Transverse colon (tissue), 4 donors: Measurements from ENCODE around the gene OBSL1. TPM values are rescaled to one million over a fixed set of nuclear protein-coding genes. Genes with fewer than 3 reads are reported as not detected.

Experiments
- DNase-seq: peaks from one replicate; pipeline ENCODE4 v3.0.0-alpha.2; 2019
- H3K27ac ChIP-seq, 4 donors: fragments of 200-600 bp; sonication (generic); 2 replicates each; pipeline ENCODE4 v1.5.1; 2016 to 2018; ENCODE audit warnings: inconsistent platforms in 4 of 4
- H3K27me3 ChIP-seq: fragments of 200-600 bp; sonication (generic); 2 replicates; pipeline ENCODE4 v1.5.1; 2017; ENCODE audit warnings: inconsistent platforms
- H3K36me3 ChIP-seq, 4 donors: fragments of 200-600 bp; sonication (generic); 2 replicates each; pipeline ENCODE4 v1.5.1; 2017 to 2019; ENCODE audit warnings: inconsistent platforms in 4 of 4
- H3K4me1 ChIP-seq, 4 donors: fragments of 200-600 bp; sonication (generic); 2 replicates each; pipeline ENCODE4 v1.5.1; 2017 to 2020; ENCODE audit warnings: inconsistent platforms in 4 of 4
- H3K4me3 ChIP-seq, 4 donors: fragments of 200-600 bp; sonication (generic); 1 replicate in 1 of 4; 2 replicates in 3 of 4; pipeline versions ENCODE4 v1.5.1 to v1.6.1; 2017 to 2019; ENCODE audit warnings: inconsistent platforms in 4 of 4
- H3K9me3 ChIP-seq, 2 donors: fragments of 200-600 bp; sonication (generic); 2 replicates each; pipeline ENCODE4 v1.5.1; 2017 to 2019; ENCODE audit warnings: inconsistent platforms in 2 of 2
- CTCF ChIP-seq, 5 experiments: fragments of 200-600 bp in 3 of 5; fragments of 450-650 bp in 2 of 5; sonication (generic) in 3 of 5; IDR thresholded peaks; 1 replicate in 2 of 5; 2 replicates in 3 of 5; pipeline ENCODE4 v1.5.1; 2016 to 2017; ENCODE audit warnings: antibody characterized with exemption in 5 of 5, inconsistent platforms in 3 of 5, mild to moderate bottlenecking in 2 of 5, moderate library complexity in 1 of 5
- EP300 ChIP-seq: sonication (generic); formaldehyde crosslinking; IDR thresholded peaks from one replicate; pipeline ENCODE4 v1.6.1; 2017; ENCODE audit warnings: antibody characterized with exemption, low read depth
- POLR2A ChIP-seq: fragments of 450-650 bp; IDR thresholded peaks from one replicate; pipeline ENCODE4 v1.6.1; 2016; ENCODE audit warnings: antibody characterized with exemption, mild to moderate bottlenecking, moderate library complexity
- POLR2AphosphoS5 ChIP-seq, 3 donors: sonication (generic); formaldehyde crosslinking; IDR thresholded peaks; one replicate each; pipeline ENCODE4 v1.6.1; 2016; ENCODE audit warnings: antibody characterized with exemption in 3 of 3
- WGBS, 2 donors: methylation state at CpG; one replicate each; pipeline ENCODE4 v1.1.5; 2018; ENCODE audit warnings: low coverage in 1 of 2; 5-methylcytosine and 5-hydroxymethylcytosine counted together
- in situ Hi-C, 4 donors: fragments of 200-750 bp; cut with MboI; loops; one replicate each; pipeline versions ENCODE4 v1.15.0 to v1.15.1; 2017; ENCODE audit warnings: low sequenced_read_pairs in 3 of 4, low pct_ligation_motif_present in 1 of 4, low pct_unique_long_range_greater_than_20kb in 1 of 4
- intact Hi-C: fragments of 100-400 bp; cut with DNase I; formaldehyde crosslinking; loops from one replicate; pipeline ENCODE4 v1.15.1; 2023; ENCODE audit warnings: low total_unique reads
- total RNA-seq, 4 donors: library from RNA; depleted of rRNA; stranded (reverse); fragments of >200 nt; gene quantifications; one replicate each; pipeline ENCODE4 v1.1.0, GENCODE V29; 2016

The OBSL1 gene
- total RNA-seq, 4 donors from 2014 or later: 18.1 to 57.2 (median 19.0) TPM

GRCh38 chr2:219517954-219518778 lies 53.2 kb downstream of the OBSL1 start:
- Histone ChIP-seq H3K9me3 (no peaks in the 10 kb centered on the region), H3K36me3 (no peaks in the 10 kb centered on the region), H3K27me3 (peaks cover 78% of the 10 kb centered on the region), H3K4me3 (no peak overlapping the region), H3K4me1 (peaks cover 7 to 16% (median 9%) of the 10 kb centered on the region in 4 donors), H3K27ac (no peak overlapping the region)
- DNase-seq: no peak
- intact Hi-C loops: no loop called here
- no peak for TF ChIP-seq POLR2A
- TF ChIP-seq CTCF (IDR thresholded peaks at IDR 0.05): no peak
- no peak for TF ChIP-seq EP300
- no peak for TF ChIP-seq POLR2AphosphoS5 (IDR thresholded peaks at IDR 0.05)
- in situ Hi-C loops: no loop called here
- 56 to 63% methylated on average over 6 to 10 of the region's 10 CpGs for WGBS, 2 donors

DNA sequence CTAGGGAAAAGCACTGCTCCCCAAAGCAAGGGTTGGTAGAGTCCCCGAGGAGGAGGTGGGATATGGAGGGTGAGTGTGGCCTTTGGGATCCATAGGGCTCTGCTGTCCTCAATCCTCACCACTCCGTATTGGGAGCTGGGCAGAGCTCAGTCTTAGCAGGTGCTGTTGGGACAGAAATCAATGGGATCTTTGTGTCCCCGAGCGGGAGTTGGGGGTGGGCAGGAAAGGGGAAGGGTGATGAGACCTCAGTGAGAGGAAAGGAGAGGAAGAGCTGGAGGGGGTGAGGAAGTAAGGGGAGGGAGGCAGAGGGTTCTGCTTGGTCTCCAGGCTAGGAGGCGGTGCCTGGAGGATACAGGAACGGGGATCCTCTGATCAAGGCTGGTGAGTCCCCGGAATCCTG lies 54.5 kb downstream of the OBSL1 start:
- Histone ChIP-seq H3K27me3 (peaks cover 78% of the 10 kb centered on the region), H3K36me3 (no peaks in the 10 kb centered on the region)
- intact Hi-C loops: no loop called here

DNA sequence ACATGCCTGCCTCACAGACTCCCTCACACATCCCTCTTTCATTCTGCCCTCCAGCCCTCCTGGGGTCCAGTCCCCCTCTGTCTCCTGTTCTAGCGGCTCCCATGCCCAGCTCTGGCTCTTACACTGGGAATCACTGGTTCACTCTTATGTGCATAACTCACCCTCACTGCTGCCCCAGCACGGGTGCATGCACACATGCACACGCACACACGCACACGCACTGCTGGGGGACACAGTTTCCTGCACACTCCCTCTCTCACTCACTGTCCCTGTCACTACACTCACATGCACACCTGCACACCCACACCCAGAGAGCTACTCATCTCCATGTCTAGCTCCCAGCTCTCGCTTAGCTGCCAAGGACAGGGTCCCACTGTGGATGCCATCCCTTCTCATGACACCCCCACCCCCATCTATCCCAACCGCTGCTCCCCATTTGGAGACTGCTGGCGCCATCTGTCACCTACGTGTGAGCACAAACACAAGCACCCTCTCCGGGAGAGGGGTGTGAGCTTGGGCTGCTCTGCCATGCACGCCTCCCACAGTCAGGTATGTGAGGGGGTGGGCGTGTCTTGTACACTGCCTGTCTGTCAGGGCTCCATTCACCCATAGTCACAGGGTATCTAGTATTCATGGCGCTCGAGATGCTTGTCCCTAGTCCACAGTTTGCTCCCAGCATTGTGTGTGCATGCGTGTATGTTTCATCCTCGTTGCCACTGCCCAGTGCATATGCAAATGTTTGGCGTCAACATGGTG lies 55.3 kb downstream of the OBSL1 start:
- TF ChIP-seq POLR2A (no peak), CTCF (IDR thresholded peaks at IDR 0.05) (no peak), POLR2AphosphoS5 (IDR thresholded peaks at IDR 0.05) (no peak), EP300 (no peak)
- Histone ChIP-seq H3K4me1 (no peaks in the 10 kb centered on the region), H3K4me3 (no peak overlapping the region), H3K36me3 (no peaks in the 10 kb centered on the region), H3K27ac (no peak overlapping the region), H3K27me3 (peaks cover 78% of the 10 kb centered on the region), H3K9me3 (no peaks in the 10 kb centered on the region)
- intact Hi-C loops (no loop called here), in situ Hi-C loops (no loop called here)
- WGBS, 2 donors: 56 to 70% methylated on average over 4 to 17 of the region's 17 CpGs
- DNase-seq: no peak

More for the DNA sequence above, 54.5 kb downstream of the OBSL1 start:
- no peak for DNase-seq
- H3K27ac ChIP-seq: no peak overlapping the region
- no peaks in the 10 kb centered on the region for H3K9me3 ChIP-seq
- peaks cover 0 to 4% (median 0%) of the 10 kb centered on the region in 4 donors for H3K4me1 ChIP-seq
- TF ChIP-seq CTCF (IDR thresholded peaks at IDR 0.05) (no peak), POLR2A (no peak), EP300 (no peak), POLR2AphosphoS5 (IDR thresholded peaks at IDR 0.05) (no peak)
- H3K4me3 ChIP-seq: no peak overlapping the region
- 53% methylated on average over 7 of the region's 7 CpGs; no CpG with 5 or more reads in 1 of the 2 donors for WGBS, 2 donors
- in situ Hi-C loops: no loop called here

- H3K36me3 ChIP-seq: no peaks in the 10 kb centered on the region
- no peak overlapping the region for H3K27ac ChIP-seq
- in situ Hi-C loops (no loop called here), intact Hi-C loops (no loop called here)
- H3K4me1 ChIP-seq: peaks cover 0 to 6% (median 5%) of the 10 kb centered on the region in 4 donors
- DNase-seq: no peak
- H3K27me3 ChIP-seq: peaks cover 79% of the 10 kb centered on the region
- no peak overlapping the region for H3K4me3 ChIP-seq
- 92% methylated on average over 21 of the region's 21 CpGs; no CpG with 5 or more reads in 1 of the 2 donors for WGBS, 2 donors
- no peaks in the 10 kb centered on the region for H3K9me3 ChIP-seq
- TF ChIP-seq CTCF (IDR thresholded peaks at IDR 0.05) (no peak), EP300 (no peak), POLR2AphosphoS5 (IDR thresholded peaks at IDR 0.05) (no peak), POLR2A (no peak)
These were observed 56.5 kb downstream of the OBSL1 start for GRCh38 chr2:219514836-219515235.
